Activated T-helper 1 cell treated with anti-CD3 and anti-CD28 coated beads, Interleukin-12 subunit alpha, Interleukin-12 subunit beta, Interleukin-2, Interleukin-4 antibody, amounts not matched to agents 30 ng/mL and 10 ng/mL and 1 ng/mL, durations not matched to agents 14 hours and 24 hours and 36 hours (primary cell): ENCODE measurements around the gene REV1. TPM values are rescaled to one million over a fixed set of nuclear protein-coding genes. Genes with fewer than 3 reads are reported as not detected.
"Not testable (repeated sequence)": the region's sequence is repeated elsewhere in the genome, so short reads cannot be mapped to it uniquely, and the experiment has no call there.

Experiments
- DNase-seq: peaks from one replicate; pipeline ENCODE4 v3.0.0; 2021; ENCODE audit warnings: low spot score
- H3K27ac Mint-ChIP-seq: one replicate; pipeline ENCODE4 v1.8.0; 2021; ENCODE audit warnings: mild to moderate bottlenecking, mixed read lengths
- H3K27me3 Mint-ChIP-seq: one replicate; pipeline ENCODE4 v1.8.0; 2022; ENCODE audit warnings: mild to moderate bottlenecking, moderate library complexity, mixed read lengths; ENCODE audit not compliant: insufficient read depth
- H3K36me3 Mint-ChIP-seq: one replicate; pipeline ENCODE4 v1.8.0; 2021; ENCODE audit warnings: low read depth, mixed read lengths
- H3K4me1 Mint-ChIP-seq: one replicate; pipeline ENCODE4 v1.8.0; 2021; ENCODE audit warnings: low read depth, mixed read lengths
- H3K4me3 Mint-ChIP-seq: one replicate; pipeline ENCODE4 v1.8.0; 2021; ENCODE audit warnings: mild to moderate bottlenecking, moderate library complexity, mixed read lengths
- H3K9me3 Mint-ChIP-seq: one replicate; pipeline ENCODE4 v1.8.0; 2021; ENCODE audit warnings: mixed read lengths
- intact Hi-C: fragments of 100-400 bp; cut with micrococcal nuclease; formaldehyde crosslinking; loops from one replicate; pipeline ENCODE4 v1.15.1; 2024
- total RNA-seq: library from RNA; stranded (reverse); gene quantifications from 2 replicates; pipeline ENCODE4 v1.2.3, GENCODE V29; 2022

The REV1 gene
- total RNA-seq = 49.6 and 53.7 TPM in 2 replicates

GRCh38 chr2:99489761-99490622 is at the start of gene REV1:
Gene REV1, minus strand, starts transcription at chr2:99490017. Its CDS starts 25,042 bp downstream, at chr2:99464975.
- Mint-ChIP-seq H3K27ac (peak within 1 kb of the TSS; percentile 97), H3K4me3 (peak within 1 kb of the TSS; percentile 94), H3K36me3 (peaks cover 3% of the 10 kb centered on the region), H3K9me3 (no peaks in the 10 kb centered on the region), H3K4me1 (peaks cover 35% of the 10 kb centered on the region), H3K27me3 (peaks cover 3% of the 10 kb centered on the region)
- peak; percentile 87 for DNase-seq
- intact Hi-C loops = loop anchor here (1.0 to 10.0 kb wide), 11 partner anchors 48 to 1765 kb away; partner anchors contain the start of genes C2orf15, CNOT11, COA5 and EIF5B

DNA sequence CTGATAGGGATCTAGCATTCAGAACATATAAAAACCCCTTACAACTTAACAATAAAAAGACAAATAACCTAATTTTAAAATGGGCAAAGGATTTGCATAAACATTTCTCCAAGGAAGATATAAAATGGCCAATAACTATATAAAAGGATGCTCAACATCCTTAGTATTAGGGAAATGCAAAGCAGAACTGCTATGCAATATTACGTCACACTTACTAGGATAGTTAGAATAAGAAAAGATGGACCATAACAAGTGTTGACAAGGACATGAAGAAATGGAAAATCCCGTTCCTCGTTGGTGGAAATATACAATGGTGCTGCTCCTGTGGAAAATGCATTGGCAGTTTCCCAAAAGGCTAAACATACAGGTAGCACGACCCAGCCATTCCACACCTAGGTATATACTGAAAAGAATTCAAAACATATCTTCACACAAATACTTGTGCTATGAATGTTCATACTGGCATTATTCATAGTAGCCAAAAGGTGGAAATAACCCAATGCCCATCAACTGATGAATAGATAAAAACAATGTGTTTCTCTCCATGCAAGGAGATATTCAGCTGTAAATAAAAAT is 48.2 kb upstream of the REV1 start:
- no peak for DNase-seq
- Mint-ChIP-seq H3K27me3 (peaks cover 16% of the 10 kb centered on the region), H3K36me3 (no peaks in the 10 kb centered on the region), H3K4me1 (no peaks in the 10 kb centered on the region), H3K9me3 (no peaks in the 10 kb centered on the region), H3K27ac (no peak overlapping the region), H3K4me3 (no peak overlapping the region)
- intact Hi-C loops = no loop called here

DNA sequence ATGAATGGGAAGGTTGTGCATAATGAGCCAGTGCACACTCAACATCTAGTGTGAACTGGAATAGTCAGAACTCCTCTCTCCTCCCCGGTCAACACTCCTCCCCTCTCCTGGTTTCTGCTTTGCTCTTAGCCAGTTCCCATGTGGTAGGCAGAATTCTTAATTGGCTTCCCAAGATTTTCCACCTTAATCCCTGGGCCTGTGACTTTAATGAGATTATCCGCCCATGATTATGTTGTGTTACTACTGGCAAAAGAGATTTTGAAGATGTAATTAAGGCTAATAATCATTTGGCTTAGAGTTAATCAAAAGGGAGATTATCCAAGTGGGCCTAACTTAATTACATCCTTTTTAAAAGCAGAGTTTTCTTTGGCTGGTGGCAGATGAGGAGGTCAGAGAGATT is 34.2 kb upstream of the REV1 start:
- DNase-seq = no peak
- no peak overlapping the region for H3K4me3 Mint-ChIP-seq
- peaks cover 1% of the 10 kb centered on the region for H3K27me3 Mint-ChIP-seq
- intact Hi-C loops = no loop called here
- no peak overlapping the region for H3K27ac Mint-ChIP-seq
- no peaks in the 10 kb centered on the region for H3K9me3 Mint-ChIP-seq
- H3K4me1 Mint-ChIP-seq = no peaks in the 10 kb centered on the region
- H3K36me3 Mint-ChIP-seq = no peaks in the 10 kb centered on the region

DNA sequence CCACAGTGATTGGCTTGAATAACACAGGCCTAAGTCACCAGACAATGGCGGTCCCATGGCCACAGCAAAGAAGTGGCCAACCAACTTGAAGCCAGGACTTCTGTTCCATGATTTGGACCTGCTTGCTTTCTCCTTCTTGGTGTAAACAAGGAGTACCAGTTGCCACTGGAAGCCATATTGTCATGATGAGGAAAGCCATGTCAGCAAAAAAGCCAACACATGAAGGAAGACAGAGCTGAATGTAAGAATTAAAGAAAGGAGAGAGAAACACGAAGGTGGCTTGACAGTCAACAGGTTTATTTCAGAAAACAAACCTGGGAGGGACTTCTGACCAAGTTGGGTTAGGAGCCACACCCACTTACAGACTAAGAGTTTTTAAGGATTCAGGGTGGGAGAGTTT is 32.3 kb upstream of the REV1 start:
- H3K4me1 Mint-ChIP-seq = no peaks in the 10 kb centered on the region
- intact Hi-C loops = no loop called here

DNA sequence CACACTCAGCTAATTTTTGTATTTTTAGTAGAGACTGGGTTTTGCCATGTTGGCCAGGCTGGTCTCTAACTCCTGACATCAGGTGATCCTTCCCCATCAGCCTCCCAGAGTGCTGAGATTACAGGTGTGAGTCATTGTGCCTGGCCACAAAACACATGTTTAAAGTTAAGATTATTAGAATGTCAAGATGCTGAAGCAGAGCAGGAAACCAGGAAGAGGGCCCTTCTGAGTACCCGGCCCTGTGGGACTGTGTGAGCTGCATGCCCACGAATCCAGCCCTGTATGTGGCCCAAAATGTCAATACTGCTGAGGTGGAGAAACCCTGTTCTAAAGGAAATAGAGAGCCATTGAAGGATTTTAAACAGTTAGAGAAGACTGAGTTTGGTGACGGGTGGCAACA is 31.0 kb upstream of the REV1 start:
- Mint-ChIP-seq H3K9me3 (no peaks in the 10 kb centered on the region), H3K36me3 (no peaks in the 10 kb centered on the region), H3K27me3 (peaks cover 1% of the 10 kb centered on the region), H3K4me1 (no peaks in the 10 kb centered on the region), H3K27ac (no peak overlapping the region), H3K4me3 (no peak overlapping the region)
- intact Hi-C loops = no loop called here
- no peak for DNase-seq

More for the DNA sequence above, 32.3 kb upstream of the REV1 start:
- no peak overlapping the region for H3K27ac Mint-ChIP-seq
- H3K4me3 Mint-ChIP-seq = no peak overlapping the region
- H3K9me3 Mint-ChIP-seq = no peaks in the 10 kb centered on the region
- no peak for DNase-seq
- H3K27me3 Mint-ChIP-seq = peaks cover 3% of the 10 kb centered on the region
- H3K36me3 Mint-ChIP-seq = no peaks in the 10 kb centered on the region

DNA sequence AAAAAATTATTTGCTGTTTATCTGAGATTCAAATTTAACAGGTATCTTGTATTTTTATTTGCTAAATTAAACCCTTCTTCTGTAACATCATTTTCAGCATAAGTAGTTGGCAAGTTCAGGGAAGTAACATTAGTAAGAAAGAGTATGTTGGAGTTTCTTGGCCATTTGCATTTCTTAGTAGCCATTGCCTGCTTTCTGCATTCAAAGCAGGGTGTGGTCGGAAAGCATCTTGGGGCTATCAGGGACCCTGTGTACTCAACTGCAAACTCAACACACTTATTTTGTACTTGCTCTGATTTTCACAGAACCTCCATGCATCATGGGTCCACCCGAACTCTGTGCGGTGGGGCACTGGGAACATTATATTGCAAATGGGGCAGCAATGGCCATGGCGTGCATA is 30.4 kb upstream of the REV1 start:
- Mint-ChIP-seq H3K4me1 (no peaks in the 10 kb centered on the region), H3K9me3 (no peaks in the 10 kb centered on the region), H3K27me3 (peaks cover 1% of the 10 kb centered on the region), H3K27ac (no peak overlapping the region), H3K36me3 (no peaks in the 10 kb centered on the region), H3K4me3 (no peak overlapping the region)
- intact Hi-C loops = no loop called here
- DNase-seq = no peak

DNA sequence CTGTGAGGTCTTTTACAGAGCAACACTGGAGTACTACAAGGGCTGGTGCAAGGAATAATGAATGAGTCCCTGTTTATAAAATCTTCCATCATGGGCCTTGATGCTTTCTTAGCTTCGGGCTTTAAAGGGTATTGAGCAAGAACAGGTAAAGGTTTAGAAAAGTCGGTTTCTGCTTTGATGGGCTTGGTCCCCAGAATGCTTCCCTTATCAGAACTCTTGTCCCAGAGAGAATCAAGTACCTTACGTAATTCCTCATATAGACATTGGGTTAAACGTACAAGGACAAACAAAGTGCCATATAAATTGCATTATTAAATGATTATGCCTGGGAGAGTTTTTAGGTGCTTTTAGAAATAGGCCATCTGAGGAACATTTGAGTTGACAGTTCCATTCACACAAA is 24.5 kb upstream of the REV1 start:
- no peak overlapping the region for H3K27ac Mint-ChIP-seq
- DNase-seq = no peak
- intact Hi-C loops = no loop called here
- H3K4me1 Mint-ChIP-seq = no peaks in the 10 kb centered on the region
- H3K4me3 Mint-ChIP-seq = no peak overlapping the region
- no peaks in the 10 kb centered on the region for H3K36me3 Mint-ChIP-seq
- peaks cover 4% of the 10 kb centered on the region for H3K27me3 Mint-ChIP-seq
- H3K9me3 Mint-ChIP-seq = no peaks in the 10 kb centered on the region

DNA sequence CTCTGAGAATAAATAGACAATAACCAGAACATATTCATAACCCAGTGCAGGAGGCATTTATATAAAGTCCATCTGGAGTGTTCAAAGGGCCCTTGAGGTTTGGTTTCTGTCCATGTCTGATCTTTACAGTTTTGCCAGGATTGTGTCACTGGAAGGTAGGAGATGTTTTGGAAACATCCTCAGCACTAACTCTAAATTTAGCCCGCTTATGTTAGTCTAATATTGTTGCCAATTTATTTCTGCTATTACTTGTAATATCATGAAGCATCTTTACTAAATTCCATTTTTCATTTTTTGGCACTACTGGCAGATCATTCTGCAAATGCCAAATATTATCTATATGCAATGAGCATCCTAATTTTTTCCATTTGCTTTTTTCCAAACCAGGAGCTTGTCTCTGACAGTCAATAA is 22.4 kb upstream of the REV1 start:
- Mint-ChIP-seq H3K9me3 (no peaks in the 10 kb centered on the region), H3K27me3 (peaks cover 4% of the 10 kb centered on the region), H3K27ac (no peak overlapping the region), H3K4me3 (no peak overlapping the region), H3K36me3 (no peaks in the 10 kb centered on the region), H3K4me1 (no peaks in the 10 kb centered on the region)
- no peak for DNase-seq
- intact Hi-C loops = no loop called here

DNA sequence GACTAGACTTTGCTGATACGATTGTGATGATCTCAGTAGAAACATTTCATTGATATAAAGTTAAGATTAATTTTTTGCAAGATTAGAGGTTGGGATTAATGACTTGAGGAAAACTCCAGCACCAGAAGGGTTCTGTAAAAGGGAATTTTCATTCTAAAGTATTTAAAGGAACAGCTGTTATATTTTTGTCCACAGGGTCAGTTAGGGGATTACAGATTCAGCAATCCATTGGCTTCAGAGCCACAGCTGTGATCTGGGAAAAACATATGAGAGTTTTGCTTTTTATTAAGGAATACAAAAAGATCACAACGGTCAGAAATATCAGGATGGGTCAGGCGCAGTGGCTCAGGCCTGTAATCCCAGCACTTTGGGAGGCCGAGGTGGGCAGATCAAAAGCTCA is 19.6 kb upstream of the REV1 start:
- intact Hi-C loops = no loop called here
- no peaks in the 10 kb centered on the region for H3K4me1 Mint-ChIP-seq
- no peak overlapping the region for H3K4me3 Mint-ChIP-seq
- H3K9me3 Mint-ChIP-seq = no peaks in the 10 kb centered on the region
- DNase-seq = no peak
- no peaks in the 10 kb centered on the region for H3K36me3 Mint-ChIP-seq
- peaks cover 2% of the 10 kb centered on the region for H3K27me3 Mint-ChIP-seq
- no peak overlapping the region for H3K27ac Mint-ChIP-seq

DNA sequence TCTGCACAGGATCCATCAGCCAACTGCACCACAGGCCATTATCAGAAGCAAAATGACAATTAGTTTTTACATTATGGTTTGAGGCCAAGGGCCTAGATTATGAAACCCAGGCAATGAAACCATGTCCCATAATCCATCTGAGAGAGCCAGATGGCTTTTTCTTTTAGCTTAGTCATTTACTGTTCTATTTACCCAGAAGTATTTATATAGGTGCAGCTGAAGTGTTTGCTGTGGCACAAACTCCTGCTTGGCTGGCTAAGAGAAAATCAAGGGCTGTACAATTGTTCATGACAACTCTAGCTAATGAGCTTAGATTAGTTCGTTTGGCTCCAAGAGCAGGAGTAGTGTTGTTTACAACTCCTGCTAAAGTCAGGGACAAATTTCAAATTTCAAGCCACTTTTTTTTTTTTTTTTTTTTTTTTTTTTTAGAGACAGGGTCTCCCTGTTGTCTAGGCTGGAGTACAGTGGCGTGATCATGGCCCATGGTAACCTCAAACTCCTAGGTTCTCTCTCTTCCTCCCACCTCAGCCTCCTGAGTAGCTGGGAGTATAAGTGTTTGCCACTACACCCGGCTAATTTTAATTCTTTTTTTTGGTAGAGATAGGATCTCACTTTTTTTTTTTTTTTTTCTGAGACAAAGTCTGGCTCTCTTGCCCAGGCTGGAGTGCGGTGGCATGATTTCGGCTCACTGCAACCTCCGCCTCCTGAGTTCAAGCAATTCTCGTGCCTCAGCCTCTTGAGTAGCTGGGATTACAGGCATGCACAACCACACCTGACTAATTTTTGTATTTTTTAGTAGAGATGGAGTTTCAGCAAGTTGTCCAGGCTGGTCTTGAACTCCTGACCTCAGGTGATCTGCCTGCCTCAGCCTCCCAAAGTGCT is 18.4 kb upstream of the REV1 start:
- H3K4me1 Mint-ChIP-seq = peaks cover 6% of the 10 kb centered on the region
- no peak for DNase-seq
- H3K4me3 Mint-ChIP-seq = no peak overlapping the region
- no peak overlapping the region for H3K27ac Mint-ChIP-seq
- H3K9me3 Mint-ChIP-seq = no peaks in the 10 kb centered on the region
- intact Hi-C loops = no loop called here
- H3K36me3 Mint-ChIP-seq = no peaks in the 10 kb centered on the region
- H3K27me3 Mint-ChIP-seq = peaks cover 2% of the 10 kb centered on the region

DNA sequence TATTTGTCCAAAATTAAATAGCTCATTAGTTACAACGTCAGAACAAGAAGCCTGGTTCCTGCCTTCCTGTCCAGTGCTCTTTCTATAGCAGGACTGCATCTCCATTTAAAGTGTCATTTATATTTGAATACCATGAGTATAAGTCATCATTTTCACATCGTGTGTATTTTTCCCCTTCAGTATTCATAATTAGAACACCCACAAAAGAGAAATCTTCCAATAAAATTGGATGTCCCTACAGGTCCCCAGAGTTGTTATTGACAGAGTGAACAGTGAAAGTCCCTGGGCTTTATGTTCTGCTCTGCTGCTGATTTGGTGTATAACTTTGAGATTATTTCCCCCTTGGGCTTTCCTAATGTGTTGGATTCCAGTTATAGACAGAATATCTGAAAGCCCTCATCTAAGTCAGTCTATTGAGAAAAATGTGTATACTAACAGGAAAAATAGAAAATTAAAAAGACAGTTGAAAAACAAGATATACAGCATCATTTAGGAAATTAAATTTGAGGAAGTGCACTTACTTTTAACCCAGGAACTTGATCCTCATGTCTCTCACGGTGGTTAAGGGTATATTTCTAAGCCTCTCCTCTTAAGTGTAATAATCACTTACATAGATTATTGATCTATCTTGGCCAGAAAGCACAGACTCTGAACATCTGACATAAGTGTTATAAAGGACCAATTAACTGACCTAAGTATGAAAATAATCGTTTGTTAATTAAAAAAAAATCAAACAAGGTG is 15.2 kb upstream of the REV1 start:
- H3K4me3 Mint-ChIP-seq = no peak overlapping the region
- H3K27me3 Mint-ChIP-seq = peaks cover 2% of the 10 kb centered on the region

GRCh38 chr2:99503662-99504416 is 14.0 kb upstream of the REV1 start:
- H3K27ac Mint-ChIP-seq, DNase-seq, intact Hi-C loops, H3K4me1 Mint-ChIP-seq, H3K4me3 Mint-ChIP-seq, H3K36me3 Mint-ChIP-seq, H3K27me3 Mint-ChIP-seq, H3K9me3 Mint-ChIP-seq: not testable (repeated sequence)

More for the DNA sequence above, 15.2 kb upstream of the REV1 start:
- no peak for DNase-seq
- intact Hi-C loops = no loop called here
- H3K27ac Mint-ChIP-seq = no peak overlapping the region
- H3K4me1 Mint-ChIP-seq = peaks cover 6% of the 10 kb centered on the region
- H3K9me3 Mint-ChIP-seq = no peaks in the 10 kb centered on the region
- H3K36me3 Mint-ChIP-seq = no peaks in the 10 kb centered on the region
